Osteocyte (in vitro differentiated cells): Measurements from ENCODE around the gene TNC. TPM values are rescaled to one million over a fixed set of nuclear protein-coding genes. Genes with fewer than 3 reads are reported as not detected.

Source experiments
- DNase-seq: peaks from one replicate; pipeline ENCODE4 v3.0.0; 2021; ENCODE audit warnings: mixed read lengths; ENCODE audit not compliant: unreplicated experiment; ENCODE audit errors: extremely low spot score
- H3K27ac Mint-ChIP-seq: one replicate; pipeline ENCODE4 v1.8.0; 2021; ENCODE audit warnings: mild to moderate bottlenecking, mixed read lengths; ENCODE audit not compliant: unreplicated experiment
- H3K27me3 Mint-ChIP-seq: one replicate; pipeline ENCODE4 v1.8.0; 2021; ENCODE audit warnings: mixed read lengths; ENCODE audit not compliant: unreplicated experiment
- H3K36me3 Mint-ChIP-seq: one replicate; pipeline ENCODE4 v1.8.0; 2021; ENCODE audit warnings: mixed read lengths; ENCODE audit not compliant: unreplicated experiment
- H3K4me1 Mint-ChIP-seq: one replicate; pipeline ENCODE4 v1.8.0; 2021; ENCODE audit warnings: mixed read lengths; ENCODE audit not compliant: unreplicated experiment
- H3K4me3 Mint-ChIP-seq: one replicate; pipeline ENCODE4 v1.8.0; 2021; ENCODE audit warnings: mild to moderate bottlenecking, moderate library complexity, mixed read lengths; ENCODE audit not compliant: unreplicated experiment
- H3K9me3 Mint-ChIP-seq: one replicate; pipeline ENCODE4 v1.8.0; 2021; ENCODE audit warnings: mixed read lengths; ENCODE audit not compliant: unreplicated experiment
- total RNA-seq: library from RNA; stranded (reverse); gene quantifications from 2 replicates; pipeline ENCODE4 v1.2.1, GENCODE V29; 2021
- TF ChIP-seq, protein P1 (sequence below): fragments of 200-600 bp; sonication (generic); IDR thresholded peaks from 2 replicates; pipeline ENCODE4 v1.5.0; 2021; ENCODE audit warnings: antibody characterized with exemption, mild to moderate bottlenecking, moderate library complexity

Gene TNC
- total RNA-seq, 1 donor from 2014 or later: 75.1 TPM

- Mint-ChIP-seq H3K4me3 (no peak overlapping the region), H3K27me3 (peaks cover 2% of the 10 kb centered on the region), H3K9me3 (peaks cover 8% of the 10 kb centered on the region), H3K36me3 (peaks cover 4% of the 10 kb centered on the region), H3K4me1 (peaks cover 6% of the 10 kb centered on the region), H3K27ac (no peak overlapping the region)
- DNase-seq: no peak
- TF ChIP-seq, protein P1, sequence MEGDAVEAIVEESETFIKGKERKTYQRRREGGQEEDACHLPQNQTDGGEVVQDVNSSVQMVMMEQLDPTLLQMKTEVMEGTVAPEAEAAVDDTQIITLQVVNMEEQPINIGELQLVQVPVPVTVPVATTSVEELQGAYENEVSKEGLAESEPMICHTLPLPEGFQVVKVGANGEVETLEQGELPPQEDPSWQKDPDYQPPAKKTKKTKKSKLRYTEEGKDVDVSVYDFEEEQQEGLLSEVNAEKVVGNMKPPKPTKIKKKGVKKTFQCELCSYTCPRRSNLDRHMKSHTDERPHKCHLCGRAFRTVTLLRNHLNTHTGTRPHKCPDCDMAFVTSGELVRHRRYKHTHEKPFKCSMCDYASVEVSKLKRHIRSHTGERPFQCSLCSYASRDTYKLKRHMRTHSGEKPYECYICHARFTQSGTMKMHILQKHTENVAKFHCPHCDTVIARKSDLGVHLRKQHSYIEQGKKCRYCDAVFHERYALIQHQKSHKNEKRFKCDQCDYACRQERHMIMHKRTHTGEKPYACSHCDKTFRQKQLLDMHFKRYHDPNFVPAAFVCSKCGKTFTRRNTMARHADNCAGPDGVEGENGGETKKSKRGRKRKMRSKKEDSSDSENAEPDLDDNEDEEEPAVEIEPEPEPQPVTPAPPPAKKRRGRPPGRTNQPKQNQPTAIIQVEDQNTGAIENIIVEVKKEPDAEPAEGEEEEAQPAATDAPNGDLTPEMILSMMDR: no peak
Measured at GRCh38 chr9:115127191-115127817, 9.3 kb upstream of the TNC start.

DNA sequence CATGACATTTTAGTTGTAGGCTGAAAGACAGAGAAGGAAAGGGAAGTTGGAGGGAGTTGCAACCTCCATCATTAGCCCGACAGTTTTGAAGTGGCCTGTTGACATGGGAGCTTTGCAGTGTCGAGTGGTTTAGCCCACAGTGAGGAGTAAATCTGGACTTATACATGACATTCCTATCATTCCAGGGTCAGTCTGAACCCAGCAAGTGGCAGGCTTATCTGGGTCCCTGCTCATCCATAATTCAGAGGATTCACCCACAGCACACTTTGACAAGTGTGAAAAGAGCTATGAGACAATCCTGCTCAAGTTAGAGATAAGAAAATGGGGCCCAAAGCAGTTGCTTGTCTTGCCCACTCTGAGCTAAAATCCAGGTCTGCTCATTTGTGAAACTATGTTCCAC is 8.4 kb upstream of the TNC start:
- H3K4me1 Mint-ChIP-seq: peaks cover 6% of the 10 kb centered on the region
- H3K27me3 Mint-ChIP-seq: peaks cover 2% of the 10 kb centered on the region
- peaks cover 4% of the 10 kb centered on the region for H3K36me3 Mint-ChIP-seq
- peaks cover 8% of the 10 kb centered on the region for H3K9me3 Mint-ChIP-seq
- H3K4me3 Mint-ChIP-seq: no peak overlapping the region
- no peak overlapping the region for H3K27ac Mint-ChIP-seq
- no peak for DNase-seq
- TF ChIP-seq, protein P1: no peak

- Mint-ChIP-seq H3K27ac (no peak overlapping the region), H3K36me3 (peaks cover 4% of the 10 kb centered on the region), H3K4me1 (peaks cover 20% of the 10 kb centered on the region), H3K4me3 (no peak overlapping the region), H3K27me3 (peaks cover 2% of the 10 kb centered on the region), H3K9me3 (peaks cover 8% of the 10 kb centered on the region)
- no peak for DNase-seq
- TF ChIP-seq, protein P1: no peak
Measured at GRCh38 chr9:115122937-115123336, 5.0 kb upstream of the TNC start.

DNA sequence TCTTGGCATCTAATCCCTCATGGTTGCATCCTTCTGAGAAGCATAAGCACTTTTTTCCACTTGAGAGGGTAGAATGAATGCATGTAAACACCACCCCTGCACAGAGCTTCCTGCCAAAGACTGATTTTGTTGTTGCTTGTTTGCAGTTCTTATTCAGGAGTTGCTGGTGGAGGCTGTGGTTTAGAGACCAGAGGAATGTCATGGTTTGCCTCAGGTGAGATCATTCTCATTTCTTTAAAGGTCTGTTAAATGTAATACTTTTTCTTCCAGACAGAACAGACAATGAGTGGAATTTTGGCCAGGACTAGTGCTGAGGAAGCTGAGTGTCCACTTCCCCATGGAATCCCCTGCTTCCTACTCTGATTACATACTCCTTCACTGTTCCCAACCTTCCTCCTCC is 3.2 kb upstream of the TNC start:
- H3K4me3 Mint-ChIP-seq: no peak overlapping the region
- peaks cover 4% of the 10 kb centered on the region for H3K36me3 Mint-ChIP-seq
- no peak for DNase-seq
- peaks cover 2% of the 10 kb centered on the region for H3K27me3 Mint-ChIP-seq
- TF ChIP-seq, protein P1: no peak
- H3K9me3 Mint-ChIP-seq: peaks cover 8% of the 10 kb centered on the region
- H3K4me1 Mint-ChIP-seq: peaks cover 32% of the 10 kb centered on the region
- no peak overlapping the region for H3K27ac Mint-ChIP-seq

- Mint-ChIP-seq H3K4me1 (peaks cover 55% of the 10 kb centered on the region), H3K9me3 (no peaks in the 10 kb centered on the region), H3K4me3 (peak overlapping the region; percentile 78), H3K36me3 (no peaks in the 10 kb centered on the region), H3K27me3 (peaks cover 2% of the 10 kb centered on the region), H3K27ac (peak overlapping the region; percentile 94)
- TF ChIP-seq, protein P1: no peak
- peak; percentile 88 for DNase-seq
Measured at GRCh38 chr9:115118879-115119218, 892 bp upstream of the TNC start.
